Esophagus muscularis mucosa (tissue), 4 donors: ENCODE data around the gene CXCR4. TPM values are rescaled to one million over a fixed set of nuclear protein-coding genes. Genes with fewer than 3 reads are reported as not detected.

ENCODE experiments used
- DNase-seq: peaks from one replicate; pipeline ENCODE4 v3.0.0-alpha.2; 2017; ENCODE audit errors: extremely low spot score
- H3K27ac ChIP-seq, 4 donors: fragments of 200-600 bp; sonication (generic); replicated peaks in 1 of 4; 1 replicate in 3 of 4; 2 replicates in 1 of 4; pipeline ENCODE4 v1.5.1; 2016 to 2019; ENCODE audit warnings: mild to moderate bottlenecking in 1 of 4
- H3K27me3 ChIP-seq, 4 donors: fragments of 200-600 bp; sonication (generic); one replicate each; pipeline versions ENCODE4 v1.5.1 to v1.6.0; 2016 to 2019
- H3K36me3 ChIP-seq, 4 donors: fragments of 200-600 bp; sonication (generic); one replicate each; pipeline ENCODE4 v1.5.1; 2016 to 2019
- H3K4me1 ChIP-seq, 4 donors: fragments of 200-600 bp; sonication (generic); one replicate each; pipeline ENCODE4 v1.5.1; 2016 to 2019
- H3K4me3 ChIP-seq, 4 donors: fragments of 200-600 bp; sonication (generic); 1 replicate in 2 of 4; 2 replicates in 2 of 4; pipeline ENCODE4 v1.5.1; 2016 to 2019; ENCODE audit warnings: mild to moderate bottlenecking in 4 of 4, moderate library complexity in 1 of 4
- H3K9me3 ChIP-seq, 4 donors: fragments of 200-600 bp; sonication (generic); 1 replicate in 3 of 4; 2 replicates in 1 of 4; pipeline ENCODE4 v1.5.1; 2016 to 2019
- EP300 ChIP-seq: sonication (generic); formaldehyde crosslinking; IDR thresholded peaks from one replicate; pipeline ENCODE4 v1.6.1; 2017; ENCODE audit warnings: antibody characterized with exemption
- POLR2A ChIP-seq: fragments of 450-650 bp; IDR thresholded peaks from one replicate; pipeline ENCODE4 v1.6.1; 2017; ENCODE audit warnings: antibody characterized with exemption, moderate library complexity, mild to moderate bottlenecking, low read depth
- POLR2AphosphoS5 ChIP-seq, 2 donors: sonication (generic); formaldehyde crosslinking; IDR thresholded peaks; one replicate each; pipeline ENCODE4 v1.6.1; 2017; ENCODE audit warnings: antibody characterized with exemption in 2 of 2
- WGBS: methylation state at CpG from one replicate; pipeline ENCODE4 v1.1.5; 2018; 5-methylcytosine and 5-hydroxymethylcytosine counted together
- intact Hi-C: fragments of 100-400 bp; cut with DNase I; formaldehyde crosslinking; loops from one replicate; pipeline ENCODE4 v1.15.1; 2023
- total RNA-seq, 4 donors: library from RNA; depleted of rRNA; stranded (reverse); fragments of >200 nt; gene quantifications; one replicate each; pipeline versions ENCODE4 v1.1.0 to v1.2.1, GENCODE V29; 2016
- TF ChIP-seq, protein P1 (sequence below), 3 experiments: fragments of 200-600 bp in 2 of 3; fragments of 450-650 bp in 1 of 3; sonication (generic) in 2 of 3; IDR thresholded peaks; one replicate each; pipeline ENCODE4 v1.5.1; 2017 to 2019; ENCODE audit warnings: antibody characterized with exemption in 3 of 3, mild to moderate bottlenecking in 2 of 3, moderate library complexity in 1 of 3

CXCR4 gene
- total RNA-seq, 4 donors from 2014 or later, result 4.2 to 11.8 (median 5.6) TPM

DNA sequence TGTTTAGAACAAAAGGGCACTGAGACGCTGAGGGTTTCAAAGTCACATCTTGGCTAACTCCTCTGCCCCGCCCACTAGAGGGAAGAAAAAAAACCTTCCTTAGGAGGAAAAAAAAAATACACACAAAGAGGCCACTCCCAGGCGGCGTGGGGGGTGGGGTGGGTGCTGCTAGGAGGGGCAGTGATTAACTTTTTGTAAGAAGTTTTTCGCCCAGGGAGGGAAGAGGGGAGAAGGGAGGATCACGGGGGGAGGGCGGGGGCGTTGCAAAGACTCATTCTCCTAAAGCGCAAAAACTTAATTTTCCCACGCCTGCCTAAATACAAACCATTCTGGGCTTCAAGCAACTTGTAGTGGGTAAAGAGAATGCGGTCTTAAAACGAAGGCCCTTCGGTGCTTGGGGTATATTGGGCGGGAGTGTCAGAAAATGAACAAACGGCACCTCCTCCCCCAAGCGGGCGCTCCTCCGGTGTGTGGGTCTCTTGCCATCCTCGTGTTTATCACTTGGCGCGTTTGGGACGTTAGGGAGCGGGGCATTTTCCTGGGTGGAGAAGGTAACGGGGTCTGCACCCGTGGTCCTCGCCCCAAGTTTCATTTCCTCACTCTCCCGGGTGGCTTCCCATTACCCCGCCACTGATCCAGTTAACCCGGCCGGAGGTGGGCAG lies 1.7 kb downstream of the CXCR4 start:
- H3K36me3 ChIP-seq, result no peaks in the 10 kb centered on the region
- peak overlapping the region; percentile 53 to 64 (median 58) for H3K4me3 ChIP-seq
- DNase-seq, result no peak
- WGBS, result 13% methylated on average over 17 of the region's 30 CpGs
- TF ChIP-seq POLR2A (no peak), EP300 (no peak), POLR2AphosphoS5 (IDR thresholded peaks at IDR 0.05) (no peak)
- TF ChIP-seq, protein P1, sequence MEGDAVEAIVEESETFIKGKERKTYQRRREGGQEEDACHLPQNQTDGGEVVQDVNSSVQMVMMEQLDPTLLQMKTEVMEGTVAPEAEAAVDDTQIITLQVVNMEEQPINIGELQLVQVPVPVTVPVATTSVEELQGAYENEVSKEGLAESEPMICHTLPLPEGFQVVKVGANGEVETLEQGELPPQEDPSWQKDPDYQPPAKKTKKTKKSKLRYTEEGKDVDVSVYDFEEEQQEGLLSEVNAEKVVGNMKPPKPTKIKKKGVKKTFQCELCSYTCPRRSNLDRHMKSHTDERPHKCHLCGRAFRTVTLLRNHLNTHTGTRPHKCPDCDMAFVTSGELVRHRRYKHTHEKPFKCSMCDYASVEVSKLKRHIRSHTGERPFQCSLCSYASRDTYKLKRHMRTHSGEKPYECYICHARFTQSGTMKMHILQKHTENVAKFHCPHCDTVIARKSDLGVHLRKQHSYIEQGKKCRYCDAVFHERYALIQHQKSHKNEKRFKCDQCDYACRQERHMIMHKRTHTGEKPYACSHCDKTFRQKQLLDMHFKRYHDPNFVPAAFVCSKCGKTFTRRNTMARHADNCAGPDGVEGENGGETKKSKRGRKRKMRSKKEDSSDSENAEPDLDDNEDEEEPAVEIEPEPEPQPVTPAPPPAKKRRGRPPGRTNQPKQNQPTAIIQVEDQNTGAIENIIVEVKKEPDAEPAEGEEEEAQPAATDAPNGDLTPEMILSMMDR (IDR thresholded peaks at IDR 0.05), result no peak
- peak overlapping the region in 3 of 4 donors; percentile 49 to 61 (median 55) for H3K27ac ChIP-seq
- H3K4me1 ChIP-seq, result peaks cover 19 to 63% (median 58%) of the 10 kb centered on the region in 4 donors
- no peaks in the 10 kb centered on the region for H3K9me3 ChIP-seq
- intact Hi-C loops, result loop anchor here (10.0 kb wide), 1 partner anchor 191 kb away; no protein-coding TSS in a partner anchor
- H3K27me3 ChIP-seq, result peaks cover 0 to 55% (median 2%) of the 10 kb centered on the region in 4 donors

DNA sequence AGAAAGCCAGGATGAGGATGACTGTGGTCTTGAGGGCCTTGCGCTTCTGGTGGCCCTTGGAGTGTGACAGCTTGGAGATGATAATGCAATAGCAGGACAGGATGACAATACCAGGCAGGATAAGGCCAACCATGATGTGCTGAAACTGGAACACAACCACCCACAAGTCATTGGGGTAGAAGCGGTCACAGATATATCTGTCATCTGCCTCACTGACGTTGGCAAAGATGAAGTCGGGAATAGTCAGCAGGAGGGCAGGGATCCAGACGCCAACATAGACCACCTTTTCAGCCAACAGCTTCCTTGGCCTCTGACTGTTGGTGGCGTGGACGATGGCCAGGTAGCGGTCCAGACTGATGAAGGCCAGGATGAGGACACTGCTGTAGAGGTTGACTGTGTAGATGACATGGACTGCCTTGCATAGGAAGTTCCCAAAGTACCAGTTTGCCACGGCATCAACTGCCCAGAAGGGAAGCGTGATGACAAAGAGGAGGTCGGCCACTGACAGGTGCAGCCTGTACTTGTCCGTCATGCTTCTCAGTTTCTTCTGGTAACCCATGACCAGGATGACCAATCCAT lies 2.7 kb downstream of the CXCR4 start:
- peaks cover 0 to 45% (median 2%) of the 10 kb centered on the region in 4 donors for H3K27me3 ChIP-seq
- TF ChIP-seq EP300 (no peak), POLR2AphosphoS5 (IDR thresholded peaks at IDR 0.05) (no peak), POLR2A (no peak)
- TF ChIP-seq, protein P1 (IDR thresholded peaks at IDR 0.05), result no peak
- H3K36me3 ChIP-seq, result no peaks in the 10 kb centered on the region
- peaks cover 19 to 63% (median 58%) of the 10 kb centered on the region in 4 donors for H3K4me1 ChIP-seq
- peak overlapping the region in 3 of 4 donors; percentile 53 to 64 (median 59) for H3K4me3 ChIP-seq
- 90% methylated on average over 12 of the region's 12 CpGs for WGBS
- no peak overlapping the region for H3K27ac ChIP-seq
- intact Hi-C loops, result loop anchor here (10.0 kb wide), 1 partner anchor 190 kb away; no protein-coding TSS in a partner anchor
- DNase-seq, result no peak
- H3K9me3 ChIP-seq, result no peaks in the 10 kb centered on the region

DNA sequence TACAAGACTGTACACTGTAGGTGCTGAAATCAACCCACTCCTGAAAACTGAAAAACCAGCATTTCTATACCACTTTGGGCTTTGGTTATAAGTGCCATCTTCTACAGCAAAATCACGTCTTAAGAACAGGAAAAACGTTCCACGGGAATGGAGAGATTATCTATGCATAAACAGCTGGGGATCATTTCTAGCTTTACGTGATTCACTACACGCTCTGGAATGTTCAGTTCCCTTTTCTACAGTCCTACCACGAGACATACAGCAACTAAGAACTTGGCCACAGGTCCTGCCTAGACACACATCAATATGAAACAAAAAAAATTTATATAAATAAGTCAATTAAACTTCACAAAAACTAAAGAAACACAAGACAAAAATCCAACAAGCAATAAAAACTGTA lies 3.6 kb downstream of the CXCR4 start:
- DNase-seq, result no peak
- H3K27me3 ChIP-seq, result peaks cover 0 to 38% (median 2%) of the 10 kb centered on the region in 4 donors
- no peak overlapping the region for H3K27ac ChIP-seq
- peaks cover 19 to 60% (median 53%) of the 10 kb centered on the region in 4 donors for H3K4me1 ChIP-seq
- no peaks in the 10 kb centered on the region for H3K36me3 ChIP-seq
- 58% methylated on average over 6 of the region's 6 CpGs for WGBS
- H3K4me3 ChIP-seq, result no peak overlapping the region
- H3K9me3 ChIP-seq, result no peaks in the 10 kb centered on the region
- intact Hi-C loops, result loop anchor here (10.0 kb wide), 1 partner anchor 190 kb away; no protein-coding TSS in a partner anchor
- no peak for TF ChIP-seq POLR2A
- TF ChIP-seq EP300, result no peak
- TF ChIP-seq, protein P1 (IDR thresholded peaks at IDR 0.05), result no peak
- no peak for TF ChIP-seq POLR2AphosphoS5 (IDR thresholded peaks at IDR 0.05)

DNA sequence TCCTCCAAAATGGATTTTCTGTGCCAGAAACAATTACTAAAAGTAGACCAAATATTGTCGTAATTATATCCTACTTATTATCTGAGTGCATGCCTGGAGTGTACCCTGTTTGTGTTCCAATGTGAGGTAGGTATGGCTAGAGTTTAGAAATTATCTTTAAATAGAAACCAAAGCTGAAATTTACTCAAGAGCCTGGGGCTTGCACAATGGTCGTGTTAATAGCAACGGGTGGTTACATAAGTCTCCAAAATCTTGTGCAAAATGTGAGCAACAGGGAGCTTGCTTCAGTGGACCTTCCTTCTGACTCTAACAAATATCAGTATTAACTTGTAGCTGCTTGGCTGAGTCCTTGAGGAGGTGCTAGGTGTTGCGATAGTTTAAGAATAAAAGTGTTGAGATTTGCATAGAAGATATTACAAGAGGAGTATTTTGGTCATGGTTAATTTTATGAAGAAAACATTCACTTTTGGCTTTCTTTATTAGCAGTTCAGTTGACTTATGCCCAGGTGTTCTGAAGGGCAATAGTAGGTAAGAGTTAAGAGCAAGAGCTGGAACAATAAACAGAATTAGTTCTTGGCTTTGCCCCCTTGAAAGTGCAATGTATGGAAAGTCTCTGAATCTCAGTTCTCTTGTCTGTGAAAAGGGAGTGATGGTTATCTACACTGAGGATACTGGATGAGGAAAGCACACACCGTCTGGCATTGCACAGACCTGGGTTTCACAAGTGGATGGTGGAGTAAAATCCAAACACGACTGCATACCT lies 4.6 kb downstream of the CXCR4 start:
- Histone ChIP-seq H3K4me1 (peaks cover 13 to 50% (median 43%) of the 10 kb centered on the region in 4 donors), H3K4me3 (no peak overlapping the region), H3K9me3 (no peaks in the 10 kb centered on the region), H3K27me3 (peaks cover 0 to 31% (median 2%) of the 10 kb centered on the region in 4 donors), H3K36me3 (no peaks in the 10 kb centered on the region), H3K27ac (no peak overlapping the region)
- intact Hi-C loops, result loop anchor here (10.0 kb wide), 1 partner anchor 189 kb away; no protein-coding TSS in a partner anchor
- WGBS, result 61% methylated on average over 6 of the region's 6 CpGs
- DNase-seq, result no peak
- TF ChIP-seq POLR2A (no peak), POLR2AphosphoS5 (IDR thresholded peaks at IDR 0.05) (peak in 1 of 2 donors; percentile 16), EP300 (no peak)
- TF ChIP-seq, protein P1 (IDR thresholded peaks at IDR 0.05), result no peak
